ENCODE results near the gene ANO4.

Gene ANO4

GRCh38 chr12:101021911-101022388 lies 227.4 kb downstream of the ANO4 start:
- H3K9ac ChIP-seq (ENCODE audit: low read length), result no peak overlapping the region
- H3K36me3 ChIP-seq (ENCODE audit: insufficient read depth, low read length), result no peaks in the 10 kb centered on the region
- H3K4me1 ChIP-seq (ENCODE audit: insufficient read depth, low read length), result no peaks in the 10 kb centered on the region
- H3K27ac ChIP-seq (ENCODE audit: low read depth, low read length), result no peak overlapping the region
- no peak overlapping the region for H3K4me3 ChIP-seq (ENCODE audit: low read depth in 1 of 2, low read length in 2 of 2)
- no peaks in the 10 kb centered on the region for H3K9me3 ChIP-seq (ENCODE audit: low read length)
- H3K27me3 ChIP-seq (ENCODE audit: control insufficient read depth in 1 of 2, insufficient read depth in 2 of 2, low read length in 2 of 2), result no peaks in the 10 kb centered on the region

GRCh38 chr12:101027200-101027599 lies 232.6 kb downstream of the ANO4 start:
- no peak overlapping the region for H3K27ac ChIP-seq (ENCODE audit: low read depth, low read length)
- no peak overlapping the region for H3K4me3 ChIP-seq (ENCODE audit: low read depth in 1 of 2, low read length in 2 of 2)
- H3K9me3 ChIP-seq (ENCODE audit: low read length), result no peaks in the 10 kb centered on the region
- H3K36me3 ChIP-seq (ENCODE audit: insufficient read depth, low read length), result no peaks in the 10 kb centered on the region
- H3K27me3 ChIP-seq (ENCODE audit: control insufficient read depth in 1 of 2, insufficient read depth in 2 of 2, low read length in 2 of 2), result no peaks in the 10 kb centered on the region
- no peaks in the 10 kb centered on the region for H3K4me1 ChIP-seq (ENCODE audit: insufficient read depth, low read length)
- no peak overlapping the region for H3K9ac ChIP-seq (ENCODE audit: low read length)

- no peaks in the 10 kb centered on the region for H3K4me1 ChIP-seq (ENCODE audit: insufficient read depth, low read length)
Observed at GRCh38 chr12:101027816-101028215, 233.2 kb downstream of the ANO4 start.

GRCh38 chr12:101038289-101038871 lies 243.8 kb downstream of the ANO4 start:
- Histone ChIP-seq H3K9ac (ENCODE audit: low read length) (no peak overlapping the region), H3K4me1 (ENCODE audit: insufficient read depth, low read length) (no peaks in the 10 kb centered on the region), H3K9me3 (ENCODE audit: low read length) (no peaks in the 10 kb centered on the region), H3K36me3 (ENCODE audit: insufficient read depth, low read length) (no peaks in the 10 kb centered on the region), H3K4me3 (ENCODE audit: low read depth in 1 of 2, low read length in 2 of 2) (no peak overlapping the region), H3K27me3 (ENCODE audit: control insufficient read depth in 1 of 2, insufficient read depth in 2 of 2, low read length in 2 of 2) (no peaks in the 10 kb centered on the region), H3K27ac (ENCODE audit: low read depth, low read length) (no peak overlapping the region)

More at GRCh38 chr12:101027816-101028215, 233.2 kb downstream of the ANO4 start:
- H3K36me3 ChIP-seq (ENCODE audit: insufficient read depth, low read length), result no peaks in the 10 kb centered on the region
- no peaks in the 10 kb centered on the region for H3K9me3 ChIP-seq (ENCODE audit: low read length)
- H3K9ac ChIP-seq (ENCODE audit: low read length), result no peak overlapping the region
- H3K27ac ChIP-seq (ENCODE audit: low read depth, low read length), result no peak overlapping the region
- no peak overlapping the region for H3K4me3 ChIP-seq (ENCODE audit: low read depth in 1 of 2, low read length in 2 of 2)
- H3K27me3 ChIP-seq (ENCODE audit: control insufficient read depth in 1 of 2, insufficient read depth in 2 of 2, low read length in 2 of 2), result no peaks in the 10 kb centered on the region

GRCh38 chr12:101039848-101040531 lies 245.4 kb downstream of the ANO4 start:
- no peaks in the 10 kb centered on the region for H3K36me3 ChIP-seq (ENCODE audit: insufficient read depth, low read length)
- H3K4me1 ChIP-seq (ENCODE audit: insufficient read depth, low read length), result no peaks in the 10 kb centered on the region
- no peak overlapping the region for H3K4me3 ChIP-seq (ENCODE audit: low read depth in 1 of 2, low read length in 2 of 2)
- no peaks in the 10 kb centered on the region for H3K9me3 ChIP-seq (ENCODE audit: low read length)
- no peak overlapping the region for H3K27ac ChIP-seq (ENCODE audit: low read depth, low read length)
- no peaks in the 10 kb centered on the region for H3K27me3 ChIP-seq (ENCODE audit: control insufficient read depth in 1 of 2, insufficient read depth in 2 of 2, low read length in 2 of 2)
- H3K9ac ChIP-seq (ENCODE audit: low read length), result no peak overlapping the region

GRCh38 chr12:101040936-101041335 lies 246.4 kb downstream of the ANO4 start:
- H3K36me3 ChIP-seq (ENCODE audit: insufficient read depth, low read length), result no peaks in the 10 kb centered on the region
- no peak overlapping the region for H3K27ac ChIP-seq (ENCODE audit: low read depth, low read length)
- no peaks in the 10 kb centered on the region for H3K9me3 ChIP-seq (ENCODE audit: low read length)
- no peak overlapping the region for H3K4me3 ChIP-seq (ENCODE audit: low read depth in 1 of 2, low read length in 2 of 2)
- no peaks in the 10 kb centered on the region for H3K27me3 ChIP-seq (ENCODE audit: control insufficient read depth in 1 of 2, insufficient read depth in 2 of 2, low read length in 2 of 2)
- H3K4me1 ChIP-seq (ENCODE audit: insufficient read depth, low read length), result no peaks in the 10 kb centered on the region
- no peak overlapping the region for H3K9ac ChIP-seq (ENCODE audit: low read length)

GRCh38 chr12:101042211-101042610 lies 247.6 kb downstream of the ANO4 start:
- Histone ChIP-seq H3K27me3 (ENCODE audit: control insufficient read depth in 1 of 2, insufficient read depth in 2 of 2, low read length in 2 of 2) (no peaks in the 10 kb centered on the region), H3K9me3 (ENCODE audit: low read length) (no peaks in the 10 kb centered on the region), H3K9ac (ENCODE audit: low read length) (no peak overlapping the region), H3K4me3 (ENCODE audit: low read depth in 1 of 2, low read length in 2 of 2) (no peak overlapping the region), H3K27ac (ENCODE audit: low read depth, low read length) (no peak overlapping the region), H3K36me3 (ENCODE audit: insufficient read depth, low read length) (no peaks in the 10 kb centered on the region), H3K4me1 (ENCODE audit: insufficient read depth, low read length) (no peaks in the 10 kb centered on the region)

- no peak overlapping the region for H3K4me3 ChIP-seq (ENCODE audit: low read depth in 1 of 2, low read length in 2 of 2)
- H3K9ac ChIP-seq (ENCODE audit: low read length), result no peak overlapping the region
- H3K27me3 ChIP-seq (ENCODE audit: control insufficient read depth in 1 of 2, insufficient read depth in 2 of 2, low read length in 2 of 2), result no peaks in the 10 kb centered on the region
- H3K9me3 ChIP-seq (ENCODE audit: low read length), result no peaks in the 10 kb centered on the region
- H3K27ac ChIP-seq (ENCODE audit: low read depth, low read length), result no peak overlapping the region
- H3K36me3 ChIP-seq (ENCODE audit: insufficient read depth, low read length), result no peaks in the 10 kb centered on the region
- no peaks in the 10 kb centered on the region for H3K4me1 ChIP-seq (ENCODE audit: insufficient read depth, low read length)
Observed at GRCh38 chr12:101044512-101045059, 250.0 kb downstream of the ANO4 start.

- no peak overlapping the region for H3K4me3 ChIP-seq (ENCODE audit: low read depth in 1 of 2, low read length in 2 of 2)
- H3K36me3 ChIP-seq (ENCODE audit: insufficient read depth, low read length), result no peaks in the 10 kb centered on the region
- no peak overlapping the region for H3K9ac ChIP-seq (ENCODE audit: low read length)
- H3K4me1 ChIP-seq (ENCODE audit: insufficient read depth, low read length), result no peaks in the 10 kb centered on the region
- no peaks in the 10 kb centered on the region for H3K27me3 ChIP-seq (ENCODE audit: control insufficient read depth in 1 of 2, insufficient read depth in 2 of 2, low read length in 2 of 2)
- no peaks in the 10 kb centered on the region for H3K9me3 ChIP-seq (ENCODE audit: low read length)
- H3K27ac ChIP-seq (ENCODE audit: low read depth, low read length), result no peak overlapping the region
Observed at GRCh38 chr12:101045486-101046464, 251.2 kb downstream of the ANO4 start.

GRCh38 chr12:101047652-101048051 lies 253.1 kb downstream of the ANO4 start:
- H3K9me3 ChIP-seq (ENCODE audit: low read length), result no peaks in the 10 kb centered on the region
- no peaks in the 10 kb centered on the region for H3K27me3 ChIP-seq (ENCODE audit: control insufficient read depth in 1 of 2, insufficient read depth in 2 of 2, low read length in 2 of 2)
- no peak overlapping the region for H3K9ac ChIP-seq (ENCODE audit: low read length)
- no peaks in the 10 kb centered on the region for H3K4me1 ChIP-seq (ENCODE audit: insufficient read depth, low read length)
- no peaks in the 10 kb centered on the region for H3K36me3 ChIP-seq (ENCODE audit: insufficient read depth, low read length)
- no peak overlapping the region for H3K27ac ChIP-seq (ENCODE audit: low read depth, low read length)
- H3K4me3 ChIP-seq (ENCODE audit: low read depth in 1 of 2, low read length in 2 of 2), result no peak overlapping the region

- H3K36me3 ChIP-seq (ENCODE audit: insufficient read depth, low read length), result no peaks in the 10 kb centered on the region
- H3K4me1 ChIP-seq (ENCODE audit: insufficient read depth, low read length), result no peaks in the 10 kb centered on the region
- no peak overlapping the region for H3K27ac ChIP-seq (ENCODE audit: low read depth, low read length)
- H3K9me3 ChIP-seq (ENCODE audit: low read length), result no peaks in the 10 kb centered on the region
- no peak overlapping the region for H3K4me3 ChIP-seq (ENCODE audit: low read depth in 1 of 2, low read length in 2 of 2)
- no peak overlapping the region for H3K9ac ChIP-seq (ENCODE audit: low read length)
- no peaks in the 10 kb centered on the region for H3K27me3 ChIP-seq (ENCODE audit: control insufficient read depth in 1 of 2, insufficient read depth in 2 of 2, low read length in 2 of 2)
Observed at GRCh38 chr12:101050631-101051030, 256.1 kb downstream of the ANO4 start.

Measured in muscle layer of colon (tissue), 2 donors.